ENCODE data around the gene SLC25A51. TPM values are rescaled to one million over a fixed set of nuclear protein-coding genes. Genes with fewer than 3 reads are reported as not detected.

The SLC25A51 gene
- polyA plus RNA-seq, 2 of the 4 experiments (the other 2 are of a cell fraction): 17.2 to 24.3 TPM

GRCh38 chr9:37908283-37908682 is 4.4 kb upstream of the SLC25A51 start (continued):
- TF ChIP-seq PBX3 (IDR thresholded peaks at IDR 0.05): no peak

GRCh38 chr9:37906312-37907239 is 2.6 kb upstream of the SLC25A51 start:
- no peaks in the 10 kb centered on the region for H3K9me3 ChIP-seq
- peaks cover 37% of the 10 kb centered on the region for H3K4me1 ChIP-seq
- no peak overlapping the region for H3K4me3 ChIP-seq
- no peak for ATAC-seq
- no peak for TF ChIP-seq REST (IDR thresholded peaks at IDR 0.05)
- no peak for TF ChIP-seq HOXB5 (CRISPR knock-in tag; IDR thresholded peaks at IDR 0.05)
- TF ChIP-seq MAFK (IDR thresholded peaks at IDR 0.05; ENCODE audit: partially characterized antibody): no peak
- no peak for TF ChIP-seq CEBPB (IDR thresholded peaks at IDR 0.05)
- TF ChIP-seq CHD2 (IDR thresholded peaks at IDR 0.05; ENCODE audit: low read length, partially characterized antibody): no peak
- TF ChIP-seq JUN (IDR thresholded peaks at IDR 0.05): no peak
- no peak for TF ChIP-seq MAZ (IDR thresholded peaks at IDR 0.05; ENCODE audit: borderline replicate concordance, low read depth, low read length)
- TF ChIP-seq RAD21 (conservative IDR thresholded peaks at IDR 0.05 in 1 of 2, IDR thresholded peaks at IDR 0.05 in 1 of 2): no peak
- no peak for TF ChIP-seq NFE2L2 (conservative IDR thresholded peaks at IDR 0.05; ENCODE audit: low read length)
- TF ChIP-seq SMC3 (IDR thresholded peaks at IDR 0.05): no peak
- TF ChIP-seq POLR2AphosphoS2 (conservative IDR thresholded peaks at IDR 0.05; ENCODE audit: low read length): no peak
- FAIRE-seq: no peak
- peak overlapping the region; percentile 18 to 23; a peak in 2 of 6 replicates for H3K27ac ChIP-seq
- no peak overlapping the region for H3K4me2 ChIP-seq
- no peak for DNase-seq (ENCODE audit: low read depth in 1 of 2, low spot score in 1 of 2)
- ChIA-PET CTCF (interaction anchor here (1.5 to 4.4 kb wide), 7 partner anchors 7 to 494 kb away, joined by 3 to 18 read pairs (median 10); partner anchors contain the start of gene SHB), POLR2A (no interaction called here)
- WGBS (ENCODE audit: missing lambda C conversion rate): 91% methylated on average over 11 of the region's 11 CpGs

- H3K9me3 ChIP-seq: no peaks in the 10 kb centered on the region
- no peak overlapping the region for H3K4me3 ChIP-seq
- H3K4me2 ChIP-seq: no peak overlapping the region
- no peak for FAIRE-seq
- no peak for DNase-seq (ENCODE audit: low read depth in 1 of 2, low spot score in 1 of 2)
- ATAC-seq: no peak
- ChIA-PET CTCF (interaction anchor here (1.1 to 4.4 kb wide), 11 partner anchors 8 to 530 kb away, joined by 3 to 18 read pairs (median 7); partner anchors contain the start of gene SHB), POLR2A (no interaction called here)
- WGBS (ENCODE audit: missing lambda C conversion rate): 91% methylated on average over 4 of the region's 4 CpGs
- TF ChIP-seq MYC (IDR thresholded peaks at IDR 0.05; ENCODE audit: borderline replicate concordance, low read length): no peak
- TF ChIP-seq EHMT2 (IDR thresholded peaks at IDR 0.05; ENCODE audit: low read depth): no peak
- TF ChIP-seq RCOR1 (IDR thresholded peaks at IDR 0.05; ENCODE audit: low read depth, low read length): no peak
- no peak for TF ChIP-seq CHD2 (IDR thresholded peaks at IDR 0.05; ENCODE audit: low read length, partially characterized antibody)
- TF ChIP-seq FOSL2 (IDR thresholded peaks at IDR 0.05): no peak
- no peak for TF ChIP-seq FOSL2 (CRISPR knock-in tag; IDR thresholded peaks at IDR 0.05)
- TF ChIP-seq RARB (CRISPR knock-in tag; IDR thresholded peaks at IDR 0.05): no peak
- no peak for TF ChIP-seq FOSB (CRISPR knock-in tag; IDR thresholded peaks at IDR 0.05)
- no peak for TF ChIP-seq CTCF (IDR thresholded peaks at IDR 0.05)
- TF ChIP-seq POLR2A (IDR thresholded peaks at IDR 0.05; ENCODE audit: low read length): no peak
- TF ChIP-seq ZSCAN20 (CRISPR knock-in tag; IDR thresholded peaks at IDR 0.05): no peak
- TF ChIP-seq HOXB5 (CRISPR knock-in tag; IDR thresholded peaks at IDR 0.05): no peak
- TF ChIP-seq PBX3 (IDR thresholded peaks at IDR 0.05): no peak
- no peak for TF ChIP-seq SMC3 (IDR thresholded peaks at IDR 0.05)
- TF ChIP-seq GATA3 (IDR thresholded peaks at IDR 0.05; ENCODE audit: borderline replicate concordance): no peak
- TF ChIP-seq CBX8 (IDR thresholded peaks at IDR 0.05): no peak
- TF ChIP-seq ATOH8 (CRISPR knock-in tag; IDR thresholded peaks at IDR 0.05; ENCODE audit: low read depth): no peak
- H3K27ac ChIP-seq: no peak overlapping the region
- peaks cover 37% of the 10 kb centered on the region for H3K4me1 ChIP-seq
Observed at GRCh38 chr9:37905776-37906175, 1.8 kb upstream of the SLC25A51 start.

All from A549 (cell line).